Measurements from ENCODE around the gene SLC12A7.

SLC12A7 gene

DNA sequence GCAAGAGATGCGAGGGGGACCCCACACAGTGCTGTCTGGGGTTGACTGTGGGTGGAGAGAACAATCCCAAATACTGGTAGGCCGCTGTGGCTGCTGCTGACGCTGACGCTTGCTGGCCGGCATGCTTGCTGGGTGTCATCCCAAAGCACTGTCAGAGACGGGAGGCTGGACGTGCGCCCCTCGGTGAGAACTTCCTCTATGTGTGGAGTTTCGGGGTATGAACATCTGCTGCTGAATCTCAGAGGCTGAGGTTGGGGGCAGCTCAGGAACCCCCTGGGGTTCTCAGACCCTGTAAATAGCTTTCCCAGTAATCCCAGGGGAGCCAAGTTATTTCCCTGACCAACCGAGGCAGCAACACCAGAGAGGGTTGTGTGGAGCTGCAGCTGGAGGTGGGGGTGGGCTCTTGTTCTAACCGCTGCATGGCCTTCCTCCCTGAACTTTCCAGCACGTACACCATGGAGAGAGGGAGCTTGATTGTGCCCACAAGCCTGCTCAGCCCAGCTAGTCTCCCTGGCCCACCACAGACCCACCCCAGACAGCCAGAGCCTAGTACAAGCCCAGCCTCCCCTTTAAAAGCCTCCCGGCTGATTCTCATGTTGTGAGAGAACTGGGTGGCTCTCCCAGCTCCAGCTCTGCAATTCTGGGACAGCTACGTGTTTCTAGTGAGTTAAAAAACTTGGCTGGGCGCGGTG is 21.8 kb upstream of the SLC12A7 start:
- no peak overlapping the region; the same call in 1 of the 2 replicates for H3K27ac ChIP-seq
- TF ChIP-seq ZFX (IDR thresholded peaks at IDR 0.05): no peak
- no peak for TF ChIP-seq CTCF (conservative IDR thresholded peaks at IDR 0.05)

- no peak overlapping the region for H3K27ac ChIP-seq
These were observed 21.2 kb upstream of the SLC12A7 start for GRCh38 chr5:1133108-1133507.

DNA sequence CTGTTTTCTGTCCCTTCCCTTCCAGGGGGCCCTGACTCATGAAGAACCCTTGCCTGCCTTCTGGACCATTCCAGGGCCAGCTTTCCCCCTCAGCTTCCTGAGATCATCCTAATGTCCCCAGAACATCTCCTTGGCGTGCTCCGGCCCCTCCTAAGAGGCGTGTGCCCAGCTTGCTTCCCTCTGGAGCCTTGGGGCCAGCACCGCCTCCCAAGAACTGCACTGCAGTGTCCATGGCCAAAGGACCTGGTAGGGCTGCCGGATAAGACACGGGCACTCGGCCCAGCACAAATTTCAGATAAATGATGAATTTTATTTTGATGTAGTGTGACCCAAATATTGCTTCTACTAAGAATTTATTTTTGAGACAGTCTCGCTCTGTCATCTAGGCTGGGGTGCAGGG is 20.7 kb upstream of the SLC12A7 start:
- TF ChIP-seq CTCF (conservative IDR thresholded peaks at IDR 0.05) (no peak), ZFX (IDR thresholded peaks at IDR 0.05) (no peak)
- H3K27ac ChIP-seq: no peak overlapping the region

More at GRCh38 chr5:1133108-1133507, 21.2 kb upstream of the SLC12A7 start:
- TF ChIP-seq ZFX (IDR thresholded peaks at IDR 0.05) (no peak), CTCF (conservative IDR thresholded peaks at IDR 0.05) (no peak)

- H3K27ac ChIP-seq: peak overlapping the region; percentile 95
- TF ChIP-seq ZFX (IDR thresholded peaks at IDR 0.05) (no peak), CTCF (conservative IDR thresholded peaks at IDR 0.05) (no peak)
These were observed 19.9 kb upstream of the SLC12A7 start for GRCh38 chr5:1131726-1132125.

DNA sequence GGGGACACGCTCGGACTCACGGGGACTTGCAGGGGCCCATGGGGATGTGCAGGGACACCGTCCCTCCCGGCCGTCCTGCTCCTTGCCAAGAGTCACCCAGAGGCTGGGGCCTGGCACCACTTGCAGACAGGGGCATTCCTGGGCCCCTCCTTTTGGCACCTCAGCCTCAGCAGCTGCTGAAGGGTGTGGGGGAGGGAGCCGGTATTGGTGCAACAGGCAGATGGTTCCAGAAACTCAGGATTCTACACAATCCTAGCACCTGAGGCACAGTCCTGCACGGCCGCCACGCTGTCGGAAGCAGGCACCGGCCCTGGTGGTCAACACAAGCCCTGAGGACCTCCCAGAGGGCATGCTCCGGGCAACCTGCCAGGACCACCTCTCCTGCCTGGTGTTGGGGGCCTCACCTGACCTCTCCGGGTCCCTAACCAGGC is 19.3 kb upstream of the SLC12A7 start:
- no peak for TF ChIP-seq CTCF (conservative IDR thresholded peaks at IDR 0.05)
- no peak for TF ChIP-seq ZFX (IDR thresholded peaks at IDR 0.05)
- peak overlapping the region; percentile 95 for H3K27ac ChIP-seq

GRCh38 chr5:1130218-1130946 is 18.5 kb upstream of the SLC12A7 start:
- no peak for TF ChIP-seq ZFX (IDR thresholded peaks at IDR 0.05)
- TF ChIP-seq CTCF (conservative IDR thresholded peaks at IDR 0.05): no peak
- H3K27ac ChIP-seq: peak overlapping the region; percentile 95

GRCh38 chr5:1129711-1130055 is 17.8 kb upstream of the SLC12A7 start:
- peak overlapping the region; percentile 95 for H3K27ac ChIP-seq
- TF ChIP-seq CTCF (conservative IDR thresholded peaks at IDR 0.05): no peak
- no peak for TF ChIP-seq ZFX (IDR thresholded peaks at IDR 0.05)
